Measurements from ENCODE around the gene KAT2A.

The KAT2A gene

GRCh38 chr17:42116705-42117396 is 4.3 kb downstream of the KAT2A start:
- peaks cover 13% of the 10 kb centered on the region for H3K36me3 ChIP-seq (ENCODE audit: control insufficient read depth, insufficient read depth, low read length)
- TF ChIP-seq CTCF (IDR thresholded peaks at IDR 0.05; ENCODE audit: insufficient read depth, low read length, poor library complexity, severe bottlenecking), result peak; percentile 86
- peak; percentile 72 for DNase-seq (ENCODE audit: extremely low read depth, insufficient read length)
- H3K4me3 ChIP-seq (replicated peaks; ENCODE audit: low read depth, low read length), result no peak overlapping the region
- H3K27me3 ChIP-seq (replicated peaks; ENCODE audit: control insufficient read depth, insufficient read depth, low read length), result no peaks in the 10 kb centered on the region

- H3K36me3 ChIP-seq (ENCODE audit: control insufficient read depth, insufficient read depth, low read length), result peaks cover 14% of the 10 kb centered on the region
- H3K4me3 ChIP-seq (replicated peaks; ENCODE audit: low read depth, low read length), result no peak overlapping the region
- DNase-seq (ENCODE audit: extremely low read depth, insufficient read length), result no peak
- H3K27me3 ChIP-seq (replicated peaks; ENCODE audit: control insufficient read depth, insufficient read depth, low read length), result no peaks in the 10 kb centered on the region
- no peak for TF ChIP-seq CTCF (IDR thresholded peaks at IDR 0.05; ENCODE audit: insufficient read depth, low read length, poor library complexity, severe bottlenecking)
These were observed 7.0 kb downstream of the KAT2A start for GRCh38 chr17:42114118-42114517.

GRCh38 chr17:42113293-42114069 is 7.7 kb downstream of the KAT2A start:
- no peak for DNase-seq (ENCODE audit: extremely low read depth, insufficient read length)
- Histone ChIP-seq H3K36me3 (ENCODE audit: control insufficient read depth, insufficient read depth, low read length) (peaks cover 14% of the 10 kb centered on the region), H3K4me3 (replicated peaks; ENCODE audit: low read depth, low read length) (no peak overlapping the region), H3K27me3 (replicated peaks; ENCODE audit: control insufficient read depth, insufficient read depth, low read length) (no peaks in the 10 kb centered on the region)
- TF ChIP-seq CTCF (IDR thresholded peaks at IDR 0.05; ENCODE audit: insufficient read depth, low read length, poor library complexity, severe bottlenecking), result no peak

GRCh38 chr17:42112552-42113176 is 8.5 kb downstream of the KAT2A start, which contains the start of gene DHX58:
DHX58 (minus strand) TSS chr17:42112714; CDS start chr17:42111892, 822 bp downstream.
- peak; percentile 82 for DNase-seq (ENCODE audit: extremely low read depth, insufficient read length)
- H3K4me3 ChIP-seq (replicated peaks; ENCODE audit: low read depth, low read length), result peak within 1 kb of the TSS; percentile 65
- no peak for TF ChIP-seq CTCF (IDR thresholded peaks at IDR 0.05; ENCODE audit: insufficient read depth, low read length, poor library complexity, severe bottlenecking)
- H3K36me3 ChIP-seq (ENCODE audit: control insufficient read depth, insufficient read depth, low read length), result peaks cover 11% of the 10 kb centered on the region
- no peaks in the 10 kb centered on the region for H3K27me3 ChIP-seq (replicated peaks; ENCODE audit: control insufficient read depth, insufficient read depth, low read length)

GRCh38 chr17:42111871-42112551 is 9.2 kb downstream of the KAT2A start:
- Histone ChIP-seq H3K4me3 (replicated peaks; ENCODE audit: low read depth, low read length) (peak overlapping the region; percentile 65), H3K36me3 (ENCODE audit: control insufficient read depth, insufficient read depth, low read length) (peaks cover 7% of the 10 kb centered on the region), H3K27me3 (replicated peaks; ENCODE audit: control insufficient read depth, insufficient read depth, low read length) (no peaks in the 10 kb centered on the region)
- no peak for DNase-seq (ENCODE audit: extremely low read depth, insufficient read length)
- no peak for TF ChIP-seq CTCF (IDR thresholded peaks at IDR 0.05; ENCODE audit: insufficient read depth, low read length, poor library complexity, severe bottlenecking)

All from GM06990 (cell line).